GM18508 (cell line): ENCODE results near the gene HAL.
"Not testable (repeated sequence)": the region's sequence is repeated elsewhere in the genome, so short reads cannot be mapped to it uniquely, and the experiment has no call there.

Experiments used
- ATAC-seq: cut with Tn5 transposase; IDR thresholded peaks from one replicate; pipeline ENCODE4 v1.9.1; 2021; ENCODE audit warnings: moderate number of reproducible peaks; ENCODE audit not compliant: insufficient read depth, unreplicated experiment

Gene HAL

DNA sequence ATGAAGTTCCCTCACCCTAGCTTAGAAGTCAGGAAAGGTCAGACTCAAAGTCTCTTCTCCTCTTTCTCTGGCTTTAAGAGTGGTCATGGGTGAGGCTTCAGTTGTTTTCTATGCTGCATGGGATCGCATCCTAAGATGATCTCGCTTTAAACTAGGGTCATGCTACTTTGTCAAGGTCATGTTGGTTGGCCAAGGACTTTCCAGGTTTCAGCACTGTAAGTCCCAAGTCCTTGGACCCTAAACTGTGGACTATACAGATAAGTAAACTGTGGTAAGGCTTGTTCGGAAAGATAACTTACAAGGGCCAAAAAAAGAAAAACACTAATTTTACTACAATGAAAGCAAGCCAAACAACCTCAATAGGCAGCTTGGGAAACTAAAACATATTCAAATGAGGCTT is 17.4 kb downstream of the HAL start:
- no peak for ATAC-seq

DNA sequence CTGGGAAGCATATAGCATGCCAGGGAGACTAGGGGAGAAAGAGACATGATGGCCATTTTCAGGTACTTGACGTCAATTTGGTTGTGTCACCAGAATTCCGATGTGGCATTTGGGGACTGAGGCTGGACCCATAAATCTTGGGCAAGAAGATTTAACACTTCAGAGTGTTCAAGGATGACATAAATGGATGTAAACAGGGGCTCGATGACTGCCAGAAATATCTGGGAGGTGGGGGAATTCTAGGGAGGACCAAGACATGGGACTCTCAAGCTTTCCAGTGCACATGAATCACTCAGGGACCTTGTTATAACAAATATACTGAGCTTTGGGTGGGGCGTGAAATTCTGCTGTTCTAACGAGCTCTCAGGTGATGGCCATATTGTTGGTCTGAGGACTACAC is 17.8 kb downstream of the HAL start:
- no peak for ATAC-seq

- ATAC-seq, result no peak
Measured at GRCh38 chr12:95977764-95978305, 18.3 kb downstream of the HAL start.

DNA sequence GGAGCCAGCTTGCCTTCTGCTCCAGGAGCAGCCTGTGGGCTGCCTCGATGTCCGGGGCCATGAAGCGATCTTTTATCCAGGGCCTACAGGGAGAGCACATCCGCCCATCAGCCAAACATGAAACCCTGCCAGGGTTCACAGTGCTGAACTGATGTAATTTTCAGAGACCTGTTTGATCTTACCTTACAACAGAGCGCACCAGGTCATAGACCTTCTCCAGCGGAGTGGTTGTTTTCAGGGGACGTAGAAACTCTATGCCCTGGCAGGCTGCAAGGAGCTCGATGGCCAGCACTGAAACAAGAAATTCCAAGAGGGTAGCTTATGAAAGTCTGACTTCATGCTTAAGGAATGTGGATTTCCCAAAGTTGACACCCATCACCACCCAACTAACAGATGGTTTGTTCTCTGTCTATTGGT is 19.7 kb downstream of the HAL start:
- ATAC-seq, result no peak

DNA sequence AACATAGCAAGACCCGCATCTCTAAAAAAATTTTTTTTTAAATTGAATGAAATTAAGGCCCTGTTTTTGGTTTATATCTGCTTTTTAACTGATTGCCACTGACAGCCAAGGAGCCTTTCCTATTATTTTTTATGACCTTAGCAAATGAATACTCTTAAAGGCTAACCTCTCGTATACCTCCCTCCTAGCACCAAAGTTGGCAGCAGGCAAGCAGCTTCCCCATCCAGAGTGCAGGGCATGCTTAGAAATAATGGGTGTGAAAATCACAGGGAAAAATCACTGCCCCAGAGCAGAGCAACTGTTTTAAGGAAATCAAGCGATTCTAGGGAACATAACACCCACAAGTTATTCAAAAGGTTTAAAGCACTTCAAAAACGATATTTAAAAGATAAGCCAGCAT is 20.7 kb downstream of the HAL start:
- ATAC-seq, result no peak

- no peak for ATAC-seq
Measured at GRCh38 chr12:95974358-95974757, 21.8 kb downstream of the HAL start.

- ATAC-seq, result no peak
Measured at GRCh38 chr12:95972832-95973456, 23.2 kb downstream of the HAL start.

- no peak for ATAC-seq
Measured at GRCh38 chr12:95970905-95971304, 25.2 kb downstream of the HAL start.

DNA sequence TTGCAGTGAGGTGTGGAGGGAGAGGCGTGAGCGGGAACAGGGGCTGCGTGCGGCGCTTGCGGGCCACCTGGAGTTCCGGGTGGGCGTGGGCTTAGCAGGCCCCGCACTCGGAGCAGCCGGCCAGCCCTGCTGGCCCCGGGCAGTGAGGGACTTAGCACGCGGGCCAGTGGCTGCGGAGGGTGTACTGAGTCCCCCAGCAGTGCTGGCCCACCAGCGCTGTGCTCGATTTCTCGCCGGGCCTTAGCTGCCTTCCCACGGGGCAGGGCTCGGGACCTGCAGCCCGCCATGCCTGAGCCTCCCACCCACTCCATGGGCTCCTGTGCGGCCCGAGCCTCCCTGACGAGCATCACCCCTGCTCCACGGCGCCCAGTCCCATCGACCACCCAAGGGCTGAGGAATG is 27.0 kb downstream of the HAL start:
- ATAC-seq, result not testable (repeated sequence)

GRCh38 chr12:95967301-95967700 is 28.8 kb downstream of the HAL start:
- no peak for ATAC-seq

DNA sequence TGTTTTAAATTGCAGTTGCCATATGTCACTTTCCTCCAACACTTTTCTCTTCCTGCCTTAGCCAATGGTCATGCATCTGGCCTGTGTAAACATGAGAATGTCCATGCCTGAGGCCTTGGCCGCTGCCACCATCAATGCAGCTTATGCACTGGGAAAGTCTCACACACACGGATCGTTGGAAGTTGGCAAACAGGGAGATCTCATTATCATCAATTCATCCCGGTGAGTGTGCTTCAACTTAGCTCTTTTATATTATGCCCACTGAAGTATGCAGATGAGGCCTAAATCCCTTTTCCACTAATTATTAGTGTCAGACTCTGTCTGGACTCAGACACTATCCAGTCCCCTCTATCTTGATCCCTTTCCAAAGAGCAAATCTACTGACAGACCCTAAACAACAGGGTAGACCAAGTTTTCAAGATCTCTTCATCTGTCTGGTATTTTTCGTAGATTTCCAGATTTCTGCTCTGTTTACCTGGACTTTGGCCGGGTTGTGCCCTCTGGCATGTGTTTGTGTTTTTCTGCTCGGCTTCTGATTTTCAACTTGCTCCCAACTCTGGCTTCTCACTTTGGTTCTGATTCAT is 29.8 kb downstream of the HAL start:
- ATAC-seq, result no peak

- ATAC-seq, result no peak
Measured at GRCh38 chr12:95963096-95963495, 33.0 kb downstream of the HAL start.

DNA sequence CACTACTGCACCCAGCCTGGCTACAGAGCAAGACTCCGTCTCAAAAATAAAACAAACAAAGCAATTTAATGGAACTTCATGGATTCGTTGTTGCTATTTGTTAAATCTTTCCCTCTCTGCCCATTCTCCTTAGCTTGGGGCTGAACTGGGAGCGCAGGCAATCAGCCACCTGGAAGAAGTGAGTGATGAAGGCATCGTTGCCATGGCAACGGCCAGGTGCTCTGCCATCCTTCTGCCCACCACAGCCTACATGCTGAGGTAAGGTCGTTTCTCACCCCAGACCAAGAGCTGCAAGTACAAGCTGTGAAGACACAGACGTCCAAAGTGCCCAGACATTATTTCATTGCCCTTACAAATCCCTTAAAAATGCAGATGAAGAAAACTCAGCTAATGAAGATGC is 33.9 kb downstream of the HAL start:
- no peak for ATAC-seq

GRCh38 chr12:95960241-95960640 is 35.9 kb downstream of the HAL start:
- ATAC-seq, result no peak

DNA sequence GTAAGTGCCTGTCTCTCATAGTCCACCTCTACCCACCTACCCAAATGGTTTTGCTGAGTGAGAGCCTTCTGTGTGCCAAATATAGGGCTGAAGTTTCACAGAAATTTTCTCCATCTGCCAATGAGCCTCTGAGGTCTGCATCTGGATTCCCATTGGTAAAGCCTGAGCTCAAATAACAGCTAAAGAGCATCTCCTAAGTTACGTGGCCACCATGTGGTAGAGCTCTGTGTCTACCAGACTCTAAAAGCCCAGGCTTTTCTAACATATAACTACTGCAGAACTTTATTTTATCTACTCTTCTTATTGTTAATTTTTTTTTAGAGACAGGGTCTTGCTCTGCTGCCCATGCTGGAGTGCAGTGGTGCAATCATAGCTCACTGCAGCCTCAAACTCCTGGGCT is 37.0 kb downstream of the HAL start:
- ATAC-seq, result no peak

- no peak for ATAC-seq
Measured at GRCh38 chr12:95956557-95957145, 39.5 kb downstream of the HAL start.

GRCh38 chr12:95955549-95956159 is 40.5 kb downstream of the HAL start:
- no peak for ATAC-seq

DNA sequence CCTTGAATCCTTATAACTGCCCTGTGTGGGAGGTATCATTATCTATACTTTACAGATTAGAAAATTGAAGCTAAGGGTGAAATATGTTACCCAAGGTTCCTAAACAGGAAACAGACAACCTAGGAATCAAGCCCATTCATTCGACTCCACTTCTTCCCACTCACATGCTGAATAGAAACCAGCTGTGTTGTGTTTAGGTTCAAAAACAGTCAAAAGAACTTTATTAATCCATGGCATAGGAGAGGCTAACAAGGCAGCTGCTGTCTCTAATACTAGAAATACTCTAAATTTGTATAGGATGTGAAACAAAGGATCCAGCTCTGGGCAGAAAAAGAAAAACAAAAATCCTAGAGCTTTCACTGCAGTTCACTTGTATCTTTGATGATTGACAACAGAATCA is 43.1 kb downstream of the HAL start:
- no peak for ATAC-seq

GRCh38 chr12:95951515-95951914 is 44.6 kb downstream of the HAL start:
- no peak for ATAC-seq

GRCh38 chr12:95949477-95950206 is 46.5 kb downstream of the HAL start:
- no peak for ATAC-seq
